Effector memory CD4-positive, alpha-beta T cell (primary cell): ENCODE measurements around the gene CACNA1C.
A peak's percentile ranks its signal among the peaks of the same experiment; 100 is the strongest.

Experiments used
- DNase-seq, 3 donors: peaks; one replicate each; pipeline ENCODE4 v3.0.0-alpha.2; 2020
- H3K27ac ChIP-seq: 2 replicates; pipeline ENCODE4 v1.7.0; 2013; ENCODE audit warnings: mild to moderate bottlenecking, low read length, moderate library complexity; ENCODE audit not compliant: insufficient read depth, poor library complexity, severe bottlenecking
- H3K27me3 ChIP-seq: replicated peaks from 2 replicates; pipeline ENCODE4 v1.7.0; 2013; ENCODE audit warnings: mild to moderate bottlenecking, low read length; ENCODE audit not compliant: insufficient read depth, control insufficient read depth, poor library complexity, severe bottlenecking
- H3K36me3 ChIP-seq: 2 replicates; pipeline ENCODE4 v1.7.0; 2013; ENCODE audit warnings: mild to moderate bottlenecking, low read length, moderate library complexity; ENCODE audit not compliant: control insufficient read depth, insufficient read depth
- H3K4me1 ChIP-seq: 2 replicates; pipeline ENCODE4 v1.7.0; 2013; ENCODE audit warnings: low read length, mild to moderate bottlenecking; ENCODE audit not compliant: control insufficient read depth, insufficient read depth, poor library complexity, severe bottlenecking
- H3K4me3 ChIP-seq: 2 replicates; pipeline ENCODE4 v1.7.0; 2013; ENCODE audit warnings: low read length, low read depth, mild to moderate bottlenecking; ENCODE audit not compliant: insufficient read depth, poor library complexity, severe bottlenecking
- H3K9me3 ChIP-seq: 2 replicates; pipeline ENCODE4 v1.7.0; 2013; ENCODE audit warnings: mild to moderate bottlenecking, low read length, moderate library complexity; ENCODE audit not compliant: control insufficient read depth

Gene CACNA1C

DNA sequence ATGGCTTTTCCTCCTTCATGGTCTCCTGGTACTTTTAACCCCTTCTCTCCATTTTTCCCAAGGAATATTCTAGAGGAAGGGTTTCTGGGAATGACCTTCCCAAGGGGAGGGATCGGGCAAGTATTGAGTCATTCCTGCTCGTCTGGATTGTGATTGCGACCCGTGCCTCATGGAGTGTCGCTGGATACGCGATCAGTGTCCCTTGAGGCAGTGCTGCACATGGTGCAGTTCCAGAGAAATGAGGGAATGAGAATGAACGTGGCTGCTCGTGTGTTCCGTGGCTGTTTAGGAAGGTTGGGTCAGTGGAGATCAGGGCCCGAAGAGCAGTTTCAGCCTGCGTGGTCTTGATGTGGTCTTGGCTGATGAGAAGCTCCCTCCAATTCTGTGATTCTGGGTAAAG, 234.4 kb downstream of the CACNA1C start:
- Histone ChIP-seq H3K4me3 (no peak overlapping the region), H3K36me3 (no peaks in the 10 kb centered on the region), H3K27ac (no peak overlapping the region), H3K27me3 (no peaks in the 10 kb centered on the region), H3K9me3 (no peaks in the 10 kb centered on the region), H3K4me1 (no peaks in the 10 kb centered on the region)
- no peak for DNase-seq

DNA sequence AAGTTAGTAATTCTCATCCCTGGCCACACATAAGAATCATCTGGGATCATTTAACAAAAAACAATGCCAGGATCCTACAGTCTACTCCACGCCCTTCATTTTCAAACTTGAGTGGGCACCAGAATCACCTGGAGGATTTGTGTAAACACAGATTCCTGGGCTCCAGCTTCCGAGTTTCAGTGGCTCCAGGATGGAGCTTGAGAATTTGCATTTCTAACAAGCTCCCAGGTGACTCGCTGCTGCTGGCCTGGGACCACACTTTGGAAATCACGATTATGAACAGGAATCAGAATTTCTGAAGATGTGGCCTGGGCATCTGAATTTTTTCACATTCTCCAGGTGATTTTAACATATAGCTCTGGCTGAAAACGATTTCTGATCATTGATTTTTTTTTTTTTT, 234.8 kb downstream of the CACNA1C start:
- Histone ChIP-seq H3K9me3 (no peaks in the 10 kb centered on the region), H3K36me3 (no peaks in the 10 kb centered on the region), H3K4me1 (no peaks in the 10 kb centered on the region), H3K27ac (no peak overlapping the region), H3K4me3 (no peak overlapping the region), H3K27me3 (no peaks in the 10 kb centered on the region)
- no peak for DNase-seq

GRCh38 chr12:2288001-2288400, 235.2 kb downstream of the CACNA1C start:
- H3K4me3 ChIP-seq = no peak overlapping the region
- H3K36me3 ChIP-seq = no peaks in the 10 kb centered on the region
- no peaks in the 10 kb centered on the region for H3K27me3 ChIP-seq
- H3K27ac ChIP-seq = no peak overlapping the region
- DNase-seq = no peak
- no peaks in the 10 kb centered on the region for H3K4me1 ChIP-seq
- H3K9me3 ChIP-seq = no peaks in the 10 kb centered on the region

- Histone ChIP-seq H3K4me1 (no peaks in the 10 kb centered on the region), H3K36me3 (no peaks in the 10 kb centered on the region), H3K4me3 (no peak overlapping the region), H3K27ac (no peak overlapping the region), H3K9me3 (no peaks in the 10 kb centered on the region), H3K27me3 (no peaks in the 10 kb centered on the region)
- no peak for DNase-seq
Observed at GRCh38 chr12:2288471-2288870, 235.7 kb downstream of the CACNA1C start.

GRCh38 chr12:2288875-2289274, 236.1 kb downstream of the CACNA1C start:
- H3K36me3 ChIP-seq = no peaks in the 10 kb centered on the region
- H3K4me3 ChIP-seq = no peak overlapping the region
- no peaks in the 10 kb centered on the region for H3K4me1 ChIP-seq
- no peaks in the 10 kb centered on the region for H3K9me3 ChIP-seq
- no peaks in the 10 kb centered on the region for H3K27me3 ChIP-seq
- no peak overlapping the region for H3K27ac ChIP-seq
- DNase-seq = no peak

GRCh38 chr12:2289525-2289924, 236.7 kb downstream of the CACNA1C start:
- DNase-seq = no peak
- no peaks in the 10 kb centered on the region for H3K36me3 ChIP-seq
- H3K27me3 ChIP-seq = no peaks in the 10 kb centered on the region
- no peak overlapping the region for H3K4me3 ChIP-seq
- H3K27ac ChIP-seq = no peak overlapping the region
- no peaks in the 10 kb centered on the region for H3K9me3 ChIP-seq
- H3K4me1 ChIP-seq = no peaks in the 10 kb centered on the region

DNA sequence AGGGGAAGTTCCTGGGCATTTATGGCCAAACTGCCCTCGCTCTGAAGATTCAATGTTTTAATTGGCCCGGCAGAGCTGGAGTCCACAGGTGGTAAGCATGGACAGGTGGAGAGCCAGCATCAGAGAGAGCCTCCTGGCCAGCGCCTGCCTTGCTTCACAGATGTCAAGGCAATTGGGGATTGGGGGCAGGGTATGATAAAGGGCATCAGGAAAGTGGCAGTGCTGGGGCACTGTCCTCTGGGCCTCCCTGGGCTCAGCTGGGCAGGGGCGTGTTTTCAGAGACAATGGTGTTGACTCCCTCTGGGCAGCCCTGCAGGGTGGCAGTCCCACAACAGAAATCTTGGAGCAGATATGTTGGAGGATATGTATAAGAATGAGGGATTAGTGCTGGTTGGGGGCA, 237.3 kb downstream of the CACNA1C start:
- H3K27ac ChIP-seq = no peak overlapping the region
- no peaks in the 10 kb centered on the region for H3K9me3 ChIP-seq
- H3K36me3 ChIP-seq = no peaks in the 10 kb centered on the region
- no peak for DNase-seq
- no peaks in the 10 kb centered on the region for H3K4me1 ChIP-seq
- H3K27me3 ChIP-seq = no peaks in the 10 kb centered on the region
- H3K4me3 ChIP-seq = no peak overlapping the region

GRCh38 chr12:2290516-2291065, 237.8 kb downstream of the CACNA1C start:
- Histone ChIP-seq H3K36me3 (no peaks in the 10 kb centered on the region), H3K4me3 (no peak overlapping the region), H3K27ac (no peak overlapping the region), H3K4me1 (no peaks in the 10 kb centered on the region), H3K9me3 (no peaks in the 10 kb centered on the region), H3K27me3 (no peaks in the 10 kb centered on the region)
- no peak for DNase-seq

- Histone ChIP-seq H3K27ac (no peak overlapping the region), H3K27me3 (no peaks in the 10 kb centered on the region), H3K4me3 (no peak overlapping the region), H3K9me3 (no peaks in the 10 kb centered on the region), H3K4me1 (no peaks in the 10 kb centered on the region), H3K36me3 (no peaks in the 10 kb centered on the region)
- DNase-seq = peak in 1 of 3 donors; percentile 5
Observed at GRCh38 chr12:2291182-2291832, 238.5 kb downstream of the CACNA1C start.

DNA sequence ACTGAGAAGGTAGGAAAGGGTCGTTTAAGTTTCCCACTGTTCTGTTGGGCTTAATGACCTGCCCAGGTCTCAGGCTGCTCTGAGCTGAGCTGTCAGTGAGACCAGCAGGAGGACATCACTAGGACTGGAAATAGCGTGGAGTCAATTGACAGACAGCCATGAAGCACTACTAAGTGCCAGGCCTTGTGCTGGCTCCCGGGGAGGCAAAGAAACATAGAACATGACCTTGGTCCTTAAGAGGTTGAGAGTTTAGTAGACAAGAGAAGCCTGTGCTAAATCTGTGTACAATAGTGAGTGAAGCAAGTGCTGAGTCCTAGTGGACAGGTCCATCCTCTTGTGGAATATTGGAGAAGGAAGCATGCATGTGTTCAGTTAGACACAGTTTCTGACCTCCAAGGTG, 239.2 kb downstream of the CACNA1C start:
- no peaks in the 10 kb centered on the region for H3K27me3 ChIP-seq
- H3K4me1 ChIP-seq = no peaks in the 10 kb centered on the region
- H3K9me3 ChIP-seq = no peaks in the 10 kb centered on the region
- DNase-seq = no peak
- no peaks in the 10 kb centered on the region for H3K36me3 ChIP-seq
- H3K4me3 ChIP-seq = no peak overlapping the region
- H3K27ac ChIP-seq = no peak overlapping the region
